Ovary (tissue), 3 donors: ENCODE measurements around the gene TAGLN2.

ENCODE experiments used
- EP300 ChIP-seq: sonication (generic); formaldehyde crosslinking; IDR thresholded peaks from one replicate; pipeline ENCODE4 v1.6.1; 2017; ENCODE audit warnings: antibody characterized with exemption
- POLR2A ChIP-seq: fragments of 450-650 bp; IDR thresholded peaks from one replicate; pipeline ENCODE4 v1.6.1; 2017; ENCODE audit warnings: antibody characterized with exemption, mild to moderate bottlenecking, moderate library complexity
- TF ChIP-seq, protein P1 (sequence below), 3 donors: fragments of 450-650 bp in 2 of 3; fragments of 200-600 bp in 1 of 3; IDR thresholded peaks; one replicate each; pipeline versions ENCODE4 v1.5.1 to v1.8.0; 2016 to 2022; ENCODE audit warnings: antibody characterized with exemption in 3 of 3, mild to moderate bottlenecking in 1 of 3
- donor health status: DM: no; HTN: no; CAD: no.

DNA sequence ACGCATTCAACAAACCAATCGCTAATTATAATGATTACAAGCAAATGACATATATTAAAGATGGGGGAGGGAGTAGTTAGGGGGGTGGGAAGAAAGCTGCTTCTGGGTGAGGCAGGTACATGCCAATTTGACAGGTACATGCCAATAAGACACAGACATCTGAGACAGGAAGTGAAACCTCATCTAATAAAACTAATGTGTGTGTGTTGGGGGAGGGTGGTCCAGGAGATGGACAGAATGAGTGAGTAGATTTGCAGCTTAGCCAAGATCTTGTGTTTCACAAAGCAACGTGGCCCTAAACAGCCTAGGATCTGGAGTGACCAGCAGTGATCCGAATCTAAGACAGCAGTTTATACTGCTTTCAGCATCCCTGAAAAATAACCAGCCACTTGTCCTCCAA lies 36.1 kb downstream of the TAGLN2 start:
- TF ChIP-seq, protein P1, sequence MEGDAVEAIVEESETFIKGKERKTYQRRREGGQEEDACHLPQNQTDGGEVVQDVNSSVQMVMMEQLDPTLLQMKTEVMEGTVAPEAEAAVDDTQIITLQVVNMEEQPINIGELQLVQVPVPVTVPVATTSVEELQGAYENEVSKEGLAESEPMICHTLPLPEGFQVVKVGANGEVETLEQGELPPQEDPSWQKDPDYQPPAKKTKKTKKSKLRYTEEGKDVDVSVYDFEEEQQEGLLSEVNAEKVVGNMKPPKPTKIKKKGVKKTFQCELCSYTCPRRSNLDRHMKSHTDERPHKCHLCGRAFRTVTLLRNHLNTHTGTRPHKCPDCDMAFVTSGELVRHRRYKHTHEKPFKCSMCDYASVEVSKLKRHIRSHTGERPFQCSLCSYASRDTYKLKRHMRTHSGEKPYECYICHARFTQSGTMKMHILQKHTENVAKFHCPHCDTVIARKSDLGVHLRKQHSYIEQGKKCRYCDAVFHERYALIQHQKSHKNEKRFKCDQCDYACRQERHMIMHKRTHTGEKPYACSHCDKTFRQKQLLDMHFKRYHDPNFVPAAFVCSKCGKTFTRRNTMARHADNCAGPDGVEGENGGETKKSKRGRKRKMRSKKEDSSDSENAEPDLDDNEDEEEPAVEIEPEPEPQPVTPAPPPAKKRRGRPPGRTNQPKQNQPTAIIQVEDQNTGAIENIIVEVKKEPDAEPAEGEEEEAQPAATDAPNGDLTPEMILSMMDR (IDR thresholded peaks at IDR 0.05): no peak
- TF ChIP-seq POLR2A (no peak), EP300 (no peak)
